ENCODE results near the gene PCNX2. TPM values are rescaled to one million over a fixed set of nuclear protein-coding genes. Genes with fewer than 3 reads are reported as not detected.

PCNX2 gene
- total and polyA plus RNA-seq, 2 of the 13 experiments (the other 11 are each of a cell fraction or from before 2014, with no cell fraction given): 0.11 to 0.42 TPM

DNA sequence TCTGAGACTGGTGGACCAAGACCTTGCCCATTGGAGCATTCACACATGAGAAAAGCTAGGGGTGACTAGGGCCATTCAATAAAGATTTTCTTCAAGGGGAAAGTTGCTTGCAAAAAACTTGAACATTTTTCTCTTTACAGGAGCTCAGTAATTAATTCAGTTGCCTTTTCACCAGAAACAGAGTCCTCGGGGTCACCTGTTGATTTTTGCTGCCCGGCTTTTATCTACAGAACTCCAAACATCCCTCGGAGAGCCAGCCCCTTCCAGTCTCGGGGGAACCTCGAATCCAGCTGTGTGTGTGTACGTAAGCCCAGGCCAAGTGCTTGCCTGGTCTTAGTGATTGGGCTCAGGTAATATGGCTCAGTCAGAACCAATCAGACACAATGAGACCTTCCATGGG is 47.5 kb downstream of the PCNX2 start (continued):
- TF ChIP-seq PCBP2 (optimal IDR thresholded peaks at IDR 0.05; ENCODE audit: low read depth, low read length, poor library complexity, severe bottlenecking): no peak

GRCh38 chr1:233246965-233247364 is 48.6 kb downstream of the PCNX2 start:
- POLR2A ChIA-PET: no interaction called here
- intact Hi-C loops (cut with micrococcal nuclease; ENCODE audit: unreplicated experiment): no loop called here
- CTCF ChIA-PET (ENCODE audit: low intra/inter-chr PET ratio, low total read pairs): no interaction called here

More at GRCh38 chr1:233246965-233247364, 48.6 kb downstream of the PCNX2 start:
- WGBS (ENCODE audit: low lambda C conversion rate): 35% methylated on average over 5 of the region's 5 CpGs
- Histone ChIP-seq H3K4me3 (replicated peaks in 1 of 3; ENCODE audit: insufficient read depth in 1 of 3, low read depth in 2 of 3, low read length in 3 of 3) (no peak overlapping the region), H4K20me1 (ENCODE audit: insufficient read depth, low read length) (no peaks in the 10 kb centered on the region), H2AFZ (ENCODE audit: low read length) (no peak overlapping the region), H3K4me1 (ENCODE audit: insufficient read depth, low read length) (0 out of 2 replicates have a peak, but pooled peaks cover 7% of the 10 kb centered on the region), H3K36me3 (replicated peaks in 1 of 2; ENCODE audit: control insufficient read depth in 1 of 2, insufficient read depth in 2 of 2, low read length in 2 of 2) (no peaks in the 10 kb centered on the region), H3K79me2 (ENCODE audit: insufficient read depth, low read length) (no peaks in the 10 kb centered on the region), H3K27ac (ENCODE audit: extremely low read length, insufficient read depth, low read length) (no peak overlapping the region), H3K27me3 (ENCODE audit: control insufficient read depth in 1 of 2, insufficient read depth in 2 of 2, low read length in 2 of 2) (no peaks in the 10 kb centered on the region; a peak in 1 of 5 replicates), H3K4me2 (ENCODE audit: low read depth, low read length) (no peak overlapping the region), H3K9me3 (ENCODE audit: low read length) (no peaks in the 10 kb centered on the region), H3K9ac (ENCODE audit: insufficient read depth, low read depth, low read length) (no peak overlapping the region)
- DNase-seq (ENCODE audit: low spot score) (no peak), ATAC-seq (no peak), FAIRE-seq (no peak)
- TF ChIP-seq, protein P1, sequence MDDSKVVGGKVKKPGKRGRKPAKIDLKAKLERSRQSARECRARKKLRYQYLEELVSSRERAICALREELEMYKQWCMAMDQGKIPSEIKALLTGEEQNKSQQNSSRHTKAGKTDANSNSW (CRISPR knock-in tag; IDR thresholded peaks at IDR 0.05; ENCODE audit: borderline replicate concordance): no peak
- no peak for TF ChIP-seq ZNF30 (CRISPR knock-in tag; IDR thresholded peaks at IDR 0.05)
- TF ChIP-seq GPN1 (CRISPR knock-in tag; IDR thresholded peaks at IDR 0.05; ENCODE audit: borderline replicate concordance): no peak
- no peak for TF ChIP-seq ZIK1 (CRISPR knock-in tag; IDR thresholded peaks at IDR 0.05; ENCODE audit: borderline replicate concordance, low read depth)
- no peak for TF ChIP-seq PHF21A (CRISPR knock-in tag; IDR thresholded peaks at IDR 0.05)
- TF ChIP-seq KLF12 (CRISPR knock-in tag; IDR thresholded peaks at IDR 0.05; ENCODE audit: borderline replicate concordance): no peak
- TF ChIP-seq, protein P2, sequence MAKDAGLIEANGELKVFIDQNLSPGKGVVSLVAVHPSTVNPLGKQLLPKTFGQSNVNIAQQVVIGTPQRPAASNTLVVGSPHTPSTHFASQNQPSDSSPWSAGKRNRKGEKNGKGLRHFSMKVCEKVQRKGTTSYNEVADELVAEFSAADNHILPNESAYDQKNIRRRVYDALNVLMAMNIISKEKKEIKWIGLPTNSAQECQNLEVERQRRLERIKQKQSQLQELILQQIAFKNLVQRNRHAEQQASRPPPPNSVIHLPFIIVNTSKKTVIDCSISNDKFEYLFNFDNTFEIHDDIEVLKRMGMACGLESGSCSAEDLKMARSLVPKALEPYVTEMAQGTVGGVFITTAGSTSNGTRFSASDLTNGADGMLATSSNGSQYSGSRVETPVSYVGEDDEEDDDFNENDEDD (CRISPR knock-in tag; IDR thresholded peaks at IDR 0.05; ENCODE audit: borderline replicate concordance): no peak
- TF ChIP-seq FOXP1 (IDR thresholded peaks at IDR 0.05): no peak
- no peak for TF ChIP-seq FOXP1 (CRISPR knock-in tag; IDR thresholded peaks at IDR 0.05)
- TF ChIP-seq, protein P3, sequence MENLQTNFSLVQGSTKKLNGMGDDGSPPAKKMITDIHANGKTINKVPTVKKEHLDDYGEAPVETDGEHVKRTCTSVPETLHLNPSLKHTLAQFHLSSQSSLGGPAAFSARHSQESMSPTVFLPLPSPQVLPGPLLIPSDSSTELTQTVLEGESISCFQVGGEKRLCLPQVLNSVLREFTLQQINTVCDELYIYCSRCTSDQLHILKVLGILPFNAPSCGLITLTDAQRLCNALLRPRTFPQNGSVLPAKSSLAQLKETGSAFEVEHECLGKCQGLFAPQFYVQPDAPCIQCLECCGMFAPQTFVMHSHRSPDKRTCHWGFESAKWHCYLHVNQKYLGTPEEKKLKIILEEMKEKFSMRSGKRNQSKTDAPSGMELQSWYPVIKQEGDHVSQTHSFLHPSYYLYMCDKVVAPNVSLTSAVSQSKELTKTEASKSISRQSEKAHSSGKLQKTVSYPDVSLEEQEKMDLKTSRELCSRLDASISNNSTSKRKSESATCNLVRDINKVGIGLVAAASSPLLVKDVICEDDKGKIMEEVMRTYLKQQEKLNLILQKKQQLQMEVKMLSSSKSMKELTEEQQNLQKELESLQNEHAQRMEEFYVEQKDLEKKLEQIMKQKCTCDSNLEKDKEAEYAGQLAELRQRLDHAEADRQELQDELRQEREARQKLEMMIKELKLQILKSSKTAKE (CRISPR knock-in tag; IDR thresholded peaks at IDR 0.05; ENCODE audit: borderline replicate concordance): no peak
- TF ChIP-seq RARG (CRISPR knock-in tag; IDR thresholded peaks at IDR 0.05; ENCODE audit: low read depth): no peak
- TF ChIP-seq HMGA1 (CRISPR knock-in tag; conservative IDR thresholded peaks at IDR 0.05): no peak
- no peak for TF ChIP-seq HNRNPLL (IDR thresholded peaks at IDR 0.05; ENCODE audit: low read depth, low read length, poor library complexity, severe bottlenecking)
- BruUV-seq (replicated peaks): no TSS peak
- in situ Hi-C loops (cut with HindIII; ENCODE audit: extremely low pct_ligation_motif_present, low pct_unique_long_range_greater_than_20kb): loop anchor here (25.0 kb wide), 2 partner anchors 1385 to 1485 kb away; no protein-coding TSS in a partner anchor
